HG03139 (cell line): ENCODE data around the gene DPF3.

Experiments used
- ATAC-seq: cut with Tn5 transposase; IDR thresholded peaks from one replicate; pipeline ENCODE4 v1.9.1; 2021; ENCODE audit not compliant: unreplicated experiment

DPF3 gene

GRCh38 chr14:72577521-72577920, 316.4 kb downstream of the DPF3 start:
- no peak for ATAC-seq

DNA sequence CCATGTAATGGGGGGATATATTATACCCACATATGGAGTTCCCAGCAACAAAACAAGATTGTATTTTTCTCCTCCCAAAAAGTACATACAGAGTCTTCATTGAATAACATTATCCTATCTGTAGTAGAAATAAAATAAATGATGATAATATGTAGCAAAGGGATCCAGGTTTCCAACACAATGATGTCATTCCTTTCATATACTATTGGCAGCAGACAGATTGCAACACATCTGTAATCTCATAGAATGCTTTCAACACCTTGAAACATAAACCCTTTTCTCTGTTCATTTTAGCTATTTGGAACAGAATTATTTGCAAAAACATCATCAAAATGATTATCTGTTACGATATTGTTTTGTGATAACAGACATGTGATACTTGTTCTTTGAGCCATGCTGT, 317.6 kb downstream of the DPF3 start:
- ATAC-seq, result no peak

- no peak for ATAC-seq
Observed at GRCh38 chr14:72574715-72575114, 319.2 kb downstream of the DPF3 start.

DNA sequence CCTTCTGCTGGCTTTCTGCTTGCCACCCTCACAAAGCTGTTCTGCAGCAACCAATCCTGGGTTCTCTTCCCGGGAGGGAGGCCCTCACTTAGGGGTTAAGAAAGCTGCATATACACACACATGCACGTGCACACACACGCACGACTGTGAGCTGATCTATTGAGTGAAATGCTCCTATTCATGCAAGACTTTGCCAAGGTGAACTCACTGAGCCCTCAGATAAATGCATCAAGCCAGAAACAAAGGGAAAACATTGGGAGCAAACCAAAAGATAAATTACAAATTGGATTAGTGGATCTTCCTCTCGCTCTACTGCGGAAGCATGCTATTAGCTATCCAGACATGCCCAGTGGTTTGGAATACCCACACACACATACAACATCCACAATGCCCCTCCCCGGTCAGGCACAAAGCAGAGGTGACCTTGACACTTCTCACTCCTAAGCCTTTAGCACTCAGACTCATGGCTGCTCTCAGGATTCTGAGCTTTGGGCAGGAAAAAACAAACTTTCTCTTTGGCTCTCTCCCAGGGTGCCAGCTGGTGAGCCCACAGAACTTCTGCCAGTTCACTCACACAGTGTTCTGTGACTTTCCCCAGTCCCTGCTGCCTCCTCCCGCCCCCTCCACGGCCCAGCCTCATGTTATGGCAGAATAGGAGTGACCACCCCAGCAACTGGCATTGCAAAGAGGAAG, 320.0 kb downstream of the DPF3 start:
- no peak for ATAC-seq
